BLaER1 (cell line): ENCODE results near the gene PLD1.
"Not testable (repeated sequence)": the region's sequence is repeated elsewhere in the genome, so short reads cannot be mapped to it uniquely, and the experiment has no call there.

Source experiments
- H3K27ac ChIP-seq: shearing (Covaris generic); formaldehyde crosslinking; 2 replicates; pipeline ENCODE4 v1.8.1; 2022
- H3K27me3 ChIP-seq: shearing (Covaris generic); formaldehyde crosslinking; 2 replicates; pipeline ENCODE4 v1.8.1; 2022
- H3K36me3 ChIP-seq: shearing (Covaris generic); formaldehyde crosslinking; 2 replicates; pipeline ENCODE4 v1.8.1; 2022
- H3K4me1 ChIP-seq: shearing (Covaris generic); formaldehyde crosslinking; 2 replicates; pipeline ENCODE4 v1.8.1; 2022
- H3K4me2 ChIP-seq: shearing (Covaris generic); formaldehyde crosslinking; 2 replicates; pipeline ENCODE4 v1.8.1; 2022
- H3K4me3 ChIP-seq: shearing (Covaris generic); formaldehyde crosslinking; 2 replicates; pipeline ENCODE4 v1.8.1; 2022
- H3K9ac ChIP-seq: shearing (Covaris generic); formaldehyde crosslinking; 2 replicates; pipeline ENCODE4 v1.8.1; 2022
- H3K9me3 ChIP-seq: shearing (Covaris generic); formaldehyde crosslinking; 2 replicates; pipeline ENCODE4 v1.8.1; 2022
- H4K20me1 ChIP-seq: shearing (Covaris generic); formaldehyde crosslinking; 2 replicates; pipeline ENCODE4 v1.8.1; 2022
- Cebpa-rat ChIP-seq: shearing (Covaris generic); IDR thresholded peaks from 2 replicates; pipeline ENCODE4 v1.8.1; 2022

The PLD1 gene

GRCh38 chr3:171752329-171752728 lies 58.0 kb downstream of the PLD1 start:
- H3K36me3 ChIP-seq = no peaks in the 10 kb centered on the region
- no peaks in the 10 kb centered on the region for H4K20me1 ChIP-seq
- no peaks in the 10 kb centered on the region for H3K27me3 ChIP-seq
- H3K4me2 ChIP-seq = no peak overlapping the region
- H3K9me3 ChIP-seq = no peaks in the 10 kb centered on the region
- no peak for TF ChIP-seq Cebpa-rat
- H3K4me3 ChIP-seq = no peak overlapping the region
- H3K4me1 ChIP-seq = no peaks in the 10 kb centered on the region
- H3K9ac ChIP-seq = no peak overlapping the region
- H3K27ac ChIP-seq = no peak overlapping the region

GRCh38 chr3:171749124-171749523 lies 61.2 kb downstream of the PLD1 start:
- H4K20me1 ChIP-seq = no peaks in the 10 kb centered on the region
- H3K4me3 ChIP-seq = no peak overlapping the region
- no peaks in the 10 kb centered on the region for H3K4me1 ChIP-seq
- H3K27me3 ChIP-seq = no peaks in the 10 kb centered on the region
- H3K27ac ChIP-seq = no peak overlapping the region
- no peak overlapping the region for H3K4me2 ChIP-seq
- no peak for TF ChIP-seq Cebpa-rat
- peaks cover 10% of the 10 kb centered on the region for H3K9me3 ChIP-seq
- H3K9ac ChIP-seq = no peak overlapping the region
- H3K36me3 ChIP-seq = no peaks in the 10 kb centered on the region; the same call in 1 of the 2 replicates

- Histone ChIP-seq H3K27me3 (no peaks in the 10 kb centered on the region), H4K20me1 (no peaks in the 10 kb centered on the region), H3K9ac (no peak overlapping the region), H3K27ac (no peak overlapping the region), H3K9me3 (peaks cover 10% of the 10 kb centered on the region), H3K4me3 (no peak overlapping the region), H3K4me2 (no peak overlapping the region), H3K4me1 (no peaks in the 10 kb centered on the region), H3K36me3 (no peaks in the 10 kb centered on the region; the same call in 1 of the 2 replicates)
- no peak for TF ChIP-seq Cebpa-rat
Observed at GRCh38 chr3:171748064-171748924, 62.0 kb downstream of the PLD1 start.

- Histone ChIP-seq H3K9ac (no peak overlapping the region), H3K4me1 (no peaks in the 10 kb centered on the region), H3K9me3 (peaks cover 10% of the 10 kb centered on the region), H3K4me2 (no peak overlapping the region), H4K20me1 (no peaks in the 10 kb centered on the region), H3K27me3 (no peaks in the 10 kb centered on the region), H3K27ac (no peak overlapping the region), H3K4me3 (no peak overlapping the region), H3K36me3 (no peaks in the 10 kb centered on the region; the same call in 1 of the 2 replicates)
- TF ChIP-seq Cebpa-rat = no peak
Observed at GRCh38 chr3:171747223-171747920, 62.9 kb downstream of the PLD1 start.

GRCh38 chr3:171746320-171747222 lies 63.7 kb downstream of the PLD1 start:
- H3K9me3 ChIP-seq = peaks cover 10% of the 10 kb centered on the region
- not testable (repeated sequence) for H3K27ac ChIP-seq, H3K9ac ChIP-seq, H3K4me1 ChIP-seq, H3K36me3 ChIP-seq, H3K27me3 ChIP-seq, H4K20me1 ChIP-seq, H3K4me3 ChIP-seq, H3K4me2 ChIP-seq

GRCh38 chr3:171745577-171746319 lies 64.5 kb downstream of the PLD1 start:
- no peaks in the 10 kb centered on the region for H3K27me3 ChIP-seq
- H3K27ac ChIP-seq = no peak overlapping the region
- H3K36me3 ChIP-seq = no peaks in the 10 kb centered on the region; the same call in 1 of the 2 replicates
- H4K20me1 ChIP-seq = no peaks in the 10 kb centered on the region
- H3K4me3 ChIP-seq = no peak overlapping the region
- H3K4me1 ChIP-seq = no peaks in the 10 kb centered on the region
- TF ChIP-seq Cebpa-rat = no peak
- peaks cover 10% of the 10 kb centered on the region for H3K9me3 ChIP-seq
- no peak overlapping the region for H3K9ac ChIP-seq
- H3K4me2 ChIP-seq = no peak overlapping the region

- no peaks in the 10 kb centered on the region for H3K4me1 ChIP-seq
- no peak overlapping the region for H3K9ac ChIP-seq
- H3K27me3 ChIP-seq = no peaks in the 10 kb centered on the region
- no peak for TF ChIP-seq Cebpa-rat
- H3K36me3 ChIP-seq = no peaks in the 10 kb centered on the region; the same call in 1 of the 2 replicates
- H3K4me3 ChIP-seq = no peak overlapping the region
- H3K27ac ChIP-seq = no peak overlapping the region
- H4K20me1 ChIP-seq = no peaks in the 10 kb centered on the region
- H3K4me2 ChIP-seq = no peak overlapping the region
- H3K9me3 ChIP-seq = peaks cover 10% of the 10 kb centered on the region
Observed at GRCh38 chr3:171744158-171744741, 66.0 kb downstream of the PLD1 start.

GRCh38 chr3:171743327-171744157 lies 66.7 kb downstream of the PLD1 start:
- no peak overlapping the region for H3K9ac ChIP-seq
- H3K36me3 ChIP-seq = no peaks in the 10 kb centered on the region; the same call in 1 of the 2 replicates
- H3K27me3 ChIP-seq = no peaks in the 10 kb centered on the region
- TF ChIP-seq Cebpa-rat = no peak
- no peak overlapping the region for H3K4me3 ChIP-seq
- H3K4me1 ChIP-seq = no peaks in the 10 kb centered on the region
- H3K27ac ChIP-seq = no peak overlapping the region
- H3K4me2 ChIP-seq = no peak overlapping the region
- no peaks in the 10 kb centered on the region for H4K20me1 ChIP-seq
- peaks cover 10% of the 10 kb centered on the region for H3K9me3 ChIP-seq
